Myocyte (in vitro differentiated cells): Measurements from ENCODE around the gene SFSWAP. TPM values are rescaled to one million over a fixed set of nuclear protein-coding genes. Genes with fewer than 3 reads are reported as not detected.
"Not testable (repeated sequence)": the region's sequence is repeated elsewhere in the genome, so short reads cannot be mapped to it uniquely, and the experiment has no call there.

Experiments
- DNase-seq: peaks from one replicate; pipeline ENCODE4 v3.0.0-alpha.2; 2012; ENCODE audit warnings: low read depth
- total RNA-seq: library from RNA; depleted of rRNA; stranded (reverse); fragments of >200 nt; gene quantifications from 2 replicates; pipeline ENCODE4 v1.2.3, GENCODE V29; 2014

Gene SFSWAP
- total RNA-seq, 1 donor from 2014 or later = 24.0 TPM

DNA sequence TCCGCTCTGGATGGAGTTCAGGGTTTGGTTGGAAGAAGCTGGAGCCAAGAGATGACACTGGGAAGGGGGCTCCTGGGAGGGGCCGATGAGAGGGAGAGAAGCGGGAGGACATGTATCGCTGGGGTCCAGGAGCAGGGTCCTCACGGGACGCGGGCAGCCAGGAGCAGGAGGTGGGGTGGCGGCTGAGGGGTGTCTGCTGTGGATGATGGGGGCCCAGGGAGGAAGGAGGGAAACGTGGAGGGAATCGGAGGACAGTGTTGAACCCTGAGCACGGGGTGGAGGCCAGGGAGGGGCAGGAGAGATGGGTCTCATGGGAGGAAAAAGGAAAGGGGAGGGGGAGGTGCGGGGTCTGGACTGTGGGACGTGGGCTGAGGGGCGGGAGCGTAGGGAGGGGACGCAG, 31.7 kb upstream of the SFSWAP start:
- not testable (repeated sequence) for DNase-seq

DNA sequence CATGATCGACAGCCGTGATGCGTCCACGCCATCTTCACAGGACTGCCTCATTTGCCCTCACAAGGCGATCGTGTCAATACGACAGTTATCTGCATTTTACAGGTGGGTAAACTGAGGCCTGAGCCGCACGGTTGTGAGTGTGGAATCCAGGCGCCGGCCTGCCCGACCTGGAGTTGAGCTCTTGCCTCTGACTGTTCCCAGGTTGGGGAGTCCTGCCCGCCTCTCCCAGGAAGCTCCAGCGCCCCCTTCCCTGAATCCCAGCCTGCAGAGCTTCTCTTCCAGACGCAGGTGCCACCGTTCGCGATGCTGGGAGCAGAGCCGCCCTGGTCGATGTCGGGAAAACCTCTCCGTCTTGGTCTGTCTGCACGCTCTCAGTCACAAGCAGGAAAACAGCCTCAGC, 31.1 kb upstream of the SFSWAP start:
- not testable (repeated sequence) for DNase-seq

DNA sequence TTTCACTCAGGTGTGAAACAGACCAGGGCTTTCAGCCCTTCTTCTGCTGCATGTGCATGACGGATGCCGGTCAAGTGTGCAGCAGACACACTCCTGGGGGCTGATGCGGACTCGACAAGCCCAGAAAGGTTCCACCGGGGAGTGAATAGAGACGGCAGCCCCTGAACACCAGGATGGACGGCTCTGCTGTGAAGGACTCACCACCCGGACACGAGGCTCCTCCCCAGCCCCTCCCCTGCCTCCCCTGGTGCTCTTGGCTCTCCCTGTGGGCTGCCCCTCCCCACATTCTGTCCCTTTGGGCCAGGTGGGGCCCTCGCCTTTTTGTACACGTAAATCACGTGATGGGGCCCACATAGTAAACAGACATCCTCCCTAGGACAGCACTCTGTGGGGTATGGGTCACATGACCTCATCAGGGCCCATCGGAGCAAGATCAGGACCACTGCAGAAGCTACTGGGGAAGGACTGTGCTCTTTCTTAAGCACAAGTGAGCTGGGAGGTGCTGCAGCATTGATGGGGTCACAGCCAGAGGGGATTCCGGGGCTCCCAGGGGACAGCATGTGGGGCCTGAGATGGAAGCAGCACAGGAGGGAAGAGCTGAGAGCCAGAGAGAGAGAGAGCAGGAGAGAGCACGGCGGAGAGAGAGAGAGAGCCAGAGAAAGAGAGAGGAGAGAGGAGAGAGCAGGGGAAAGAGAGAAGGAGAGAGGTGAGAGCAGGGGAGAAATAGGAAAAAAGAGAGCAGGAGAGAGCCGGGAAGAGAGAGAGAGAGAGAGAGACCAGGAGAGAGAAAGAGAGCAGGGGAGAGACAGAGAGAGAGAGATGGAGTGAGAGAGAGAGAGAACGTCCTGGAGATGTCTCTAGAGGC, 30.3 kb upstream of the SFSWAP start:
- not testable (repeated sequence) for DNase-seq

DNA sequence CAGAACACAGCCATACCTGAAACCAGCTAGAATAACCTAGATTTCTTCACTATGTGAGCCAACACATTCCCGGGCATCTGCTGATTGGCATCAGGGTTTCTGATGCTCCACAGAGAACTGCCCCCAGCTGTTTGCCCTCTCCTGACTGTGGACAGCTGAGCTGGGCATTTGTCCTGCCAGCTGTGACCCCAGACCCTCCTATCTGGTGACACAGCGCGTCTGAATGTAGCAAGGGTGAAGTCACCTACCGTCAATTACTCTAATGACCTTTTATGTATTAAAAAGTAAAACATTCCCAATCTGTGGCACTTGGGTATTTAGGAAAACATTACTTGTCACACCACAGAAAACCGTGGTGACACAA, 29.7 kb upstream of the SFSWAP start:
- peak; percentile 13 for DNase-seq

DNA sequence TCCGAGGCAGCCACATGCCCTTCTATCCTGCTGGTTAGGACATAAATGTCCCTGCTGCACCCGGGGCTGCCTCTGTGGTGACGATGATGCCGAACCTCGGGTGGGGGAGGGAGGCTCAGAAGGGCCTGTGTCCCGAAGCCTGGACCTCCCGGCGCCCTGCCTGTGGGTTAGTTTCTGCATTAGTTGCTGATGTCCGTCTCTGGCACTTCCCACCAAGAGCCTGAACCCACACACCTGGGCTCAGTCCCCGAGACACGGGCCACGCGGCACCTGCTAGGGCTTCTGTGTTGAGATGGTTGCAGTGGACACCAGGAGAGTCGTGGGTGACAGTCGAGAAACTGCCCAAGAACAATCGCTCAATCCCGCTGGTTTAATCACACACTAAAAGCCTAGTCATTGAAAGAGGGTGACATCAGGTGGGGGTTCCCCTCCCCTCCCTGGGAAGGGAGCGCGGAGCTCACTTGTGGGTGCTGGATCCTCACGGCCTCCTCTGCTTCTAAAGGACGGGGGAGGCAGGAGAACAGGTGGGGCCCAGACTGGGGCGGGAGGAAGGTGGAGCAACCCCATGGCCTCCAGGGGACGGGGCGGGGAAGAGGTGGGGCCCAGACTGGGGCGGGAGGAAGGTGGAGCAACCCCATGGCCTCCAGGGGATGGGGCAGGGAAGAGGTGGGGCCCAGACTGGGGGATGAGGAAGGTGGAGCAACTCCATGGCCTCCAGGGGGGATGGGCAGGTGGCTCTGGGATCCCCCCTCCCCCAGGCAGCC, 29.0 kb upstream of the SFSWAP start:
- DNase-seq = not testable (repeated sequence)

DNA sequence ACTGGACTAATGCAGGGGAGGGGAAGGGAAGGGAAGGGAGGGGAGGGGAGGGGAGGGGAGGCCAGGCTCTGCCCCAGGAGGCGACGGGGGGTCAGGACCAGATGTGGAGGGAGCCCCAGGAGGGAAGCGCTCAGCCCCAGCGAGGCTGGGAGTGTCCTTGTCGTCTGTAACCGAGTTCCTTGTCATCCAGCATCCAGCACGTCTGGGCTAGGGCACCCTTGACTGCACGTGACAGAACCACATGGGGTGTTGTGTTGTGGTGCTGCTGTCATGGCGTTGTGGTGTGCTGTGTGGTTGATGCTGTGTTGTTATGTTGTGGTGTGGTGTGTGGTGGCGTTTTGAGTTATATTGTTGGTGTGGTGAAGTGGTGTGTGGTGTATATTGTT, 28.4 kb upstream of the SFSWAP start:
- DNase-seq = no peak

DNA sequence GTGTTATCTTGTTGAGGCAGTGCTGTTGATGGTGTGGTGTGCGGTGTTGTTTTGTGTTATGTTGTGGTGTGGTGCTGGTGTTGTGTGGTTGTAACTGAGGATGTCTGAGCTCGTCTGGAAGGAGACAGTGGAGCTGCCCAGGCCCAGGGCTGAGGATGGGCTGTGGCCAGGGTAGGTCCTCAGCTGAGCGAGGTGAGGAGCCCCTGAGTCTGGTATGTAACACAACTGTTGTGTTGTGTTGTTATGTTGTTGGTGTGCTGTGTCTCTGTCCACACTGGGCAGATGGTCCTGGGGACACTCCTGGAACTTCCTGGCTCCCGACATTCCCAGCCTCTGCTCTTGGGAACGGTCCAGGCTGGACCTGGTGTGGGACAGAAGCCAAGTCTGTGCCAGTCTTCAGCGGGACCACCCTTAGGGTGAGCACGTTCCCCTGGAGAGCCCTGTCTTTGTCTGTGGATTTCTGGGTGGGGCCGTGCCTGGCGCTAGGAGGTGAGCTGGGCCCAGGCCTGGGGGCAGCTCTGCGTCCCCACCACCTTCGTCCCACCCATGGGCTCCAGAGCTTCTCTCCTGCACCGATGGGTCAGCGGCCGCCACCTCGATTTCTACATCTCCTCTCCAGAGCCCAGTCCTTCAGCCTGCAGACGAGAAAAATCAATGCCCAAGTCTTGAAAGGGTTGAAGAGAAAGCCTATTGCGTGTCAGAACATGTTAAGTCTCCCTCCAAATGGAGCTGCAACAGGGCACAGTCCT, 27.4 kb upstream of the SFSWAP start:
- no peak for DNase-seq

DNA sequence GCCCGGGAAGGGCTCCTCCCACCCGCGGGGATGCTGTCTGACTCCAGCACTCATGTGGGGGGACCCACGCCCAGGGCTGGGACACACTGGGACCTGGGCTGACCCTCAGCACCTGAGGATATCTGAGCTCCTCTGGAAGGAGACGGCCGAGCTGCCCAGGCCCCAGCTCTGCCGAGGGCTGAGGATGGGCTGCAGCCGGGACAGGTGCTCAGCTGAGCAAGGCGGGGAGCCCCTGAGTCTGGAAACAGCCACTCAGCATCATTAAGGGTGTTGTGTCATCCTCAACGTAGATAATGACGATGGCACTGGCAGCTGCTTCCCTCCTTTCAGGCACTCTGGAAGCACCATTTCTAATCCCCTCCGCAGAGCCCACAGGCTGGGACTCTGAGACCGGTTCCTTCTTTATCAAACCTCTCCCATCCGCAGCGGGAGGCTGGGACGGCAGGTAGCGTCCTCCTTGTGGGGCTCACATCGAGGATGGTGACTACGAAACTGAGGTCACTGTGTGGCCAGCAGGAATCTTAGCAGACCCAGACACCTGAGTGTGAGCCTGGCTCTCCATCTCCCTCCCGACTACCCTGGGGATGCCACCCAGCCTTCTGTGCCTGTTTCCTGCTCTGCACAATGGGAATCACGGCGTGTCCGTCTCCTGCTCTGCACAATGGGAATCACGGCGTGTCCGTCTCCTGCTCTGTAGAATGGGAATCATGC, 26.7 kb upstream of the SFSWAP start:
- no peak for DNase-seq

GRCh38 chr12:131687346-131688125, 23.4 kb upstream of the SFSWAP start:
- DNase-seq = no peak

GRCh38 chr12:131688131-131688844, 22.6 kb upstream of the SFSWAP start:
- no peak for DNase-seq

- no peak for DNase-seq
These were observed 22.1 kb upstream of the SFSWAP start for GRCh38 chr12:131688845-131689154.

- no peak for DNase-seq
These were observed 20.6 kb upstream of the SFSWAP start for GRCh38 chr12:131690320-131690719.

GRCh38 chr12:131692431-131692830, 18.5 kb upstream of the SFSWAP start:
- DNase-seq = no peak

GRCh38 chr12:131693149-131693548, 17.7 kb upstream of the SFSWAP start:
- no peak for DNase-seq

GRCh38 chr12:131694116-131694838, 16.6 kb upstream of the SFSWAP start:
- DNase-seq = no peak

DNA sequence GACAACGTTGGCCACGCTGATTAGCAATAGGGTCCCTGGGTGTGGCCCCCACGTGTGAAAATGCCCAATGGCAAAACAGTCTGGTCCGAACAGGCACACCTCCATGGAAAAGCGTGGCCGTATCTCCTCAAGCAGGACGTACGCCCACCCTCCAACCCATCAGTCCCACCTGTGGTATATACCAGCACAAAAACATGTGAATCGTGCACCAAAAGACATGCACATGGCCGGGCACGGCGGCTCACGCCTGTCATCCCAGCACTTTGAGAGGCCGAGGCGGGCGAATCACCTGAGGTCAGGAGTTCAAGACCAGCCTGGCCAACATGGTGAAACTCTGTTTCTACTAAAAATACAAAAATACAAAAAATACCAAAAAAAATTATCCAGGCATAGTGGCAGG, 14.9 kb upstream of the SFSWAP start:
- no peak for DNase-seq

DNA sequence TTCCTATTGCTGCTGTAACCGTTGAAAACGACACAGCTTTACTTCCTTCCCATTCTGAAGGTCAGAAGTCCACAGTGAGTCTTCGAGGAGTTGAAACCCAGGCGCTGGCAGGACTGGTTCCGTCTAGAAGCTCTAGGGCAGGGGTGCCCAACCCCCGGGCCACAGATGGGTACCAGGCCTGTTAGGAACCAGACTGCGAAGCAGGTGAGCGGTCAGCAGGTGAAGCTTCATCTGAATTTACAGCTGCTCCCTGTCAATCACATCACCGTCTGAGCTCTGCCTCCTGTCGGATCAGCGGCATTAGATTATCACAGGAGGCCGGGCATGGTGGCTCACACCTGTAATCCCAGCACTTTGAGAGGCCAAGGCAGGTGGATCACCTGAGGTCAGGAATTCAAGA, 12.6 kb upstream of the SFSWAP start:
- DNase-seq = no peak

- DNase-seq = no peak
These were observed 11.5 kb upstream of the SFSWAP start for GRCh38 chr12:131699434-131699833.

- DNase-seq = no peak
These were observed 10.6 kb upstream of the SFSWAP start for GRCh38 chr12:131700271-131700670.
